Adrenal gland (tissue), 5 donors: Measurements from ENCODE around the gene DSTN.

ENCODE experiments used
- POLR2A ChIP-seq, 2 donors: fragments of 450-650 bp; IDR thresholded peaks; one replicate each; pipeline ENCODE4 v1.6.1; 2017; ENCODE audit warnings: antibody characterized with exemption in 2 of 2, mild to moderate bottlenecking in 2 of 2, moderate library complexity in 1 of 2
- TF ChIP-seq, protein P1 (sequence below), 6 experiments: fragments of 450-650 bp in 4 of 6; fragments of 200-600 bp in 2 of 6; sonication (generic) in 1 of 6; IDR thresholded peaks; 1 replicate in 5 of 6; 2 replicates in 1 of 6; pipeline versions ENCODE4 v1.5.1 to v1.8.0; 2016 to 2021; ENCODE audit warnings: antibody characterized with exemption in 6 of 6, mild to moderate bottlenecking in 2 of 6, moderate library complexity in 1 of 6
- donor health status: DM: no; HTN: no; CAD: no.

- TF ChIP-seq POLR2A (IDR thresholded peaks at IDR 0.05), result no peak
- TF ChIP-seq, protein P1, sequence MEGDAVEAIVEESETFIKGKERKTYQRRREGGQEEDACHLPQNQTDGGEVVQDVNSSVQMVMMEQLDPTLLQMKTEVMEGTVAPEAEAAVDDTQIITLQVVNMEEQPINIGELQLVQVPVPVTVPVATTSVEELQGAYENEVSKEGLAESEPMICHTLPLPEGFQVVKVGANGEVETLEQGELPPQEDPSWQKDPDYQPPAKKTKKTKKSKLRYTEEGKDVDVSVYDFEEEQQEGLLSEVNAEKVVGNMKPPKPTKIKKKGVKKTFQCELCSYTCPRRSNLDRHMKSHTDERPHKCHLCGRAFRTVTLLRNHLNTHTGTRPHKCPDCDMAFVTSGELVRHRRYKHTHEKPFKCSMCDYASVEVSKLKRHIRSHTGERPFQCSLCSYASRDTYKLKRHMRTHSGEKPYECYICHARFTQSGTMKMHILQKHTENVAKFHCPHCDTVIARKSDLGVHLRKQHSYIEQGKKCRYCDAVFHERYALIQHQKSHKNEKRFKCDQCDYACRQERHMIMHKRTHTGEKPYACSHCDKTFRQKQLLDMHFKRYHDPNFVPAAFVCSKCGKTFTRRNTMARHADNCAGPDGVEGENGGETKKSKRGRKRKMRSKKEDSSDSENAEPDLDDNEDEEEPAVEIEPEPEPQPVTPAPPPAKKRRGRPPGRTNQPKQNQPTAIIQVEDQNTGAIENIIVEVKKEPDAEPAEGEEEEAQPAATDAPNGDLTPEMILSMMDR (IDR thresholded peaks at IDR 0.05), result no peak
These were observed 64.1 kb downstream of the DSTN start for GRCh38 chr20:17633850-17634500.
